ENCODE measurements around the gene MARCHF6.
A peak's percentile ranks its signal among the peaks of the same experiment; 100 is the strongest.
"Not testable (repeated sequence)": the region's sequence is repeated elsewhere in the genome, so short reads cannot be mapped to it uniquely, and the experiment has no call there.

The MARCHF6 gene

GRCh38 chr5:10348258-10348657 lies 5.2 kb upstream of the MARCHF6 start:
- H3K4me3 ChIP-seq (ENCODE audit: low read depth, low read length) = no peak overlapping the region

GRCh38 chr5:10351199-10351905 lies 2.1 kb upstream of the MARCHF6 start:
- H3K4me3 ChIP-seq (ENCODE audit: low read depth, low read length) = no peak overlapping the region

DNA sequence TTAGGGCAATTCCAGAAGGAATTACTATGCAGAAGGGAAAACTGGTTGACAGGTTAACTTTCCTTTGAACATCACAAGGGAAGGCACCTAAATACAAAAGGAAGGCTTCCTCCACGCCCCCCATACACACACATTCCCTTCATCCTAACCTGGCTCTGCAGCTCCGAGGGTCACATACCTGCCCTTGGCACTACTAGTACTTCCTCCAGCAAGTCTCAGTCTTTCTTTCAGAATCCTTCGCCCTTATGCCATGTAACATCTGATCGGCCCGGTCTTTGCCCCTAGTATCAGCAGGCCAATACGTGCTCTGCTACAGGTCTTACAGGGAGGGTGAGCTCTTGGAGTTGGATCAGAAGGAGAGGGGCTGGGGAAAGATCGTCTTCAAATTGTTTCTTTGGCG lies 1.6 kb upstream of the MARCHF6 start:
- no peak overlapping the region for H3K4me3 ChIP-seq (ENCODE audit: low read depth, low read length)

- peak overlapping the region; percentile 82 for H3K4me3 ChIP-seq (ENCODE audit: low read depth, low read length)
Observed at GRCh38 chr5:10352430-10353240, 860 bp upstream of the MARCHF6 start.

GRCh38 chr5:10354048-10354872 lies 765 bp downstream of the MARCHF6 start:
- peak overlapping the region; percentile 82 for H3K4me3 ChIP-seq (ENCODE audit: low read depth, low read length)

- H3K4me3 ChIP-seq (ENCODE audit: low read depth, low read length) = peak overlapping the region; percentile 82
Observed at GRCh38 chr5:10355071-10355889, 1.8 kb downstream of the MARCHF6 start.

DNA sequence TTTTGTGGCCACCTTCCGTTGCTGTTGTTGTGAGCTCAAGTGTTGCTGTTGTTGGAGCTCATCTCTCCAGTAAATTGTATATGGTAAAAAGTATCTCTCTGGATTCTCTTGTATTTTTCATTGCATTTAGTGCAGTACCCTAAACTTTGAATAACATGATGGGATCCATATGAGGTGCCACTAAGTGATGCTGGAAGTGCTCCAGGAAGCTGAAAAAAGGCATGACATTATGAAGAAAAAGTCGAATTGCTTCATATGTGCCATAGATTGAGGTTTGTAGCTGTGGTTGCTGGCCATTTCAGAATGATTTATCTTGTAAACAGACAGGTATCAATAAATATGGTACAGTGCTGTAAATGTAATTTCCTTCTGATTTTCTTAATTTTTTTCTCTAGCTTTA lies 5.5 kb downstream of the MARCHF6 start:
- H3K4me3 ChIP-seq (ENCODE audit: low read depth, low read length) = no peak overlapping the region

DNA sequence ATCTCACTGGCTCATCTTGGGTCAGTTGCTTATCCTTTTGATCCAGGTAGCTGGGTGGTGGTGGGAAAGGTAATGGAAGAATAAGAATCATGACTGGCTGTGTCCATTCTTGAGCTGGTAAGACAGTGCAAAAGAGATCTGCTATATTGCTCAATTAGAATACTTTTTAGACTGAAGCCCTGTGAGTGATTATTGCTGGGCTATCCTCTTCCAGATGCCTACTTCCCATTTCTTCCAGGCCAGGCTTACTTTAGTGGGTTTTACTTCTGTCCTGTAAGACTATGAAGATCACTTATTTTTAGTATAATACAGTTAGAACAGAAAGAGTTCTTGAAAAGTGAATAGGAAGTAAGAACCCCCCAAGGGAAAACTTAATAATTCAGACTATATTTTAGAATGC lies 7.2 kb downstream of the MARCHF6 start:
- no peak overlapping the region for H3K4me3 ChIP-seq (ENCODE audit: low read depth, low read length)

GRCh38 chr5:10363519-10364185 lies 10.2 kb downstream of the MARCHF6 start:
- no peak overlapping the region for H3K4me3 ChIP-seq (ENCODE audit: low read depth, low read length)

- H3K4me3 ChIP-seq (ENCODE audit: low read depth, low read length) = no peak overlapping the region
Observed at GRCh38 chr5:10364186-10364689, 10.7 kb downstream of the MARCHF6 start.

GRCh38 chr5:10365782-10366181 lies 12.3 kb downstream of the MARCHF6 start:
- H3K4me3 ChIP-seq (ENCODE audit: low read depth, low read length) = no peak overlapping the region

- no peak overlapping the region for H3K4me3 ChIP-seq (ENCODE audit: low read depth, low read length)
Observed at GRCh38 chr5:10366310-10367272, 13.1 kb downstream of the MARCHF6 start.

DNA sequence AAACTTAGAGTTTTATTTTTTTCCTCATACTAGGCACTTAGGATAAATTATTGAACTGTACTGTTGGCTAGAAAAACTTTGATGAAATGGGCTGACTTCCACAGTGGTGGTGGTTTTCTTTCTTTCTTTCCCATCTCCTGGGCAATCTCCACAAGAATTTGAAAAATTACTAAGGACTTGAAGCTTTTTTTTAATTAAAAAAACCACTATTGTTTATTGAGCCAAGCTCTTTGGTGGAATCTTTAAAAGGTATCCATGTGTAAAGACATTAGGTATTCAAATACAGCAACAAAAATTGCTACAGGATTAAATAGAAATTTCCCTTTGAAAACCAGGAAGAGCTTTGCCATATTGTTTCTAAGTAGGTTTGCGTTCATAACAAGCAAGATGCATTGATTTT lies 14.1 kb downstream of the MARCHF6 start:
- no peak overlapping the region for H3K4me3 ChIP-seq (ENCODE audit: low read depth, low read length)

DNA sequence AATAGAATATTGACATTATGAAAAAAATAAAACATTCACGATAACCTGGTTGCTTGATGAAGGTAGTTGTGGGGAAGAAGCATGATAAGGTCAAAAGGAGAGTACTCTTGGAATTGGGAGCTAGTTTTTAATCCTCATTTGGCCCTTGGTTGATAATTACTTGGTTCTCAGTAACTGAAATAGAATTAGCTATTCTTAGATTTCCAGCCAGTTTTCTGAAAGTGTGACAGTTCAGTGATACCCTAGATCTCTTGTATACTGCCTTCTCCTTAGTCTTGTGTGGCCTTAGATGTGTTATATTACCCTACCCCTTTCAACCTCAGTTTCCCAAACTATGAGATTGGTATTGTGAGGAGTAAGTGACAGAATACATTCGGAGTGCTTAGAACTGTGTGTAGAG lies 17.4 kb downstream of the MARCHF6 start:
- no peak overlapping the region for H3K4me3 ChIP-seq (ENCODE audit: low read depth, low read length)

GRCh38 chr5:10371369-10371768 lies 17.9 kb downstream of the MARCHF6 start:
- H3K4me3 ChIP-seq (ENCODE audit: low read depth, low read length) = not testable (repeated sequence)

- no peak overlapping the region for H3K4me3 ChIP-seq (ENCODE audit: low read depth, low read length)
Observed at GRCh38 chr5:10372726-10373709, 19.5 kb downstream of the MARCHF6 start.

Measured in iPS-11a (cell line).